Keratinocyte (primary cell): Measurements from ENCODE around the gene SH2B3. TPM values are rescaled to one million over a fixed set of nuclear protein-coding genes. Genes with fewer than 3 reads are reported as not detected.
A peak's percentile ranks its signal among the peaks of the same experiment; 100 is the strongest.

Experiments
- DNase-seq: peaks from one replicate; pipeline ENCODE4 v3.0.0-alpha.2; 2011; ENCODE audit warnings: low read depth, missing footprints, low spot score
- FAIRE-seq: peaks from 2 replicates; lab custom pipeline; 2011; peaks lifted over from hg19 to GRCh38; lab: Jason Lieb, UNC
- H2AFZ ChIP-seq: 2 replicates; pipeline ENCODE4 v1.6.0; 2012; ENCODE audit warnings: low read length, control low read depth, inconsistent platforms; ENCODE audit not compliant: control insufficient read depth
- H3K27ac ChIP-seq: 2 replicates; pipeline ENCODE4 v1.5.1; 2011; ENCODE audit warnings: low read length; ENCODE audit not compliant: control insufficient read depth, insufficient read depth
- H3K27me3 ChIP-seq: 3 replicates; pipeline ENCODE4 v1.6.0; 2011; ENCODE audit warnings: low read length; ENCODE audit not compliant: control insufficient read depth, insufficient read depth; ENCODE audit errors: extremely low read depth
- H3K36me3 ChIP-seq, 2 experiments: 2 replicates in 1 of 2; 3 replicates in 1 of 2; pipeline ENCODE4 v1.5.1; 2011; ENCODE audit warnings: low read length in 2 of 2, mild to moderate bottlenecking in 1 of 2; ENCODE audit not compliant: control insufficient read depth in 2 of 2, insufficient read depth in 2 of 2; ENCODE audit errors: extremely low read depth in 1 of 2
- H3K4me1 ChIP-seq: 3 replicates; pipeline ENCODE4 v1.5.1; 2011; ENCODE audit warnings: low read length; ENCODE audit not compliant: control insufficient read depth, insufficient read depth; ENCODE audit errors: extremely low read depth
- H3K4me2 ChIP-seq: 3 replicates; pipeline ENCODE4 v1.6.0; 2011; ENCODE audit warnings: low read depth, low read length; ENCODE audit not compliant: control insufficient read depth, insufficient read depth; ENCODE audit errors: extremely low read depth
- H3K4me3 ChIP-seq, 3 experiments: fragments of 200-600 bp in 1 of 3; sonication (generic) in 1 of 3; 2 replicates in 2 of 3; 3 replicates in 1 of 3; pipeline ENCODE4 v1.5.1; 2011 to 2016; ENCODE audit warnings: low read length in 3 of 3, mild to moderate bottlenecking in 3 of 3, control low read depth in 2 of 3, inconsistent platforms in 1 of 3, low read depth in 1 of 3, mixed read lengths in 1 of 3, mixed run types in 1 of 3, moderate library complexity in 1 of 3; ENCODE audit not compliant: control insufficient read depth in 2 of 3, insufficient read depth in 2 of 3; ENCODE audit errors: extremely low read depth in 1 of 3
- H3K79me2 ChIP-seq: 2 replicates; pipeline ENCODE4 v1.6.0; 2012; ENCODE audit warnings: low read length; ENCODE audit not compliant: control insufficient read depth, insufficient read depth
- H3K9ac ChIP-seq: 3 replicates; pipeline ENCODE4 v1.6.0; 2011; ENCODE audit warnings: low read length; ENCODE audit not compliant: control insufficient read depth, insufficient read depth; ENCODE audit errors: extremely low read depth
- H3K9me1 ChIP-seq: 3 replicates; pipeline ENCODE4 v1.6.0; 2011; ENCODE audit warnings: low read length; ENCODE audit not compliant: control insufficient read depth, insufficient read depth; ENCODE audit errors: extremely low read depth
- H3K9me3 ChIP-seq: 2 replicates; pipeline ENCODE4 v1.5.1; 2012; ENCODE audit warnings: low read depth, low read length; ENCODE audit not compliant: control insufficient read depth
- H4K20me1 ChIP-seq: 3 replicates; pipeline ENCODE4 v1.6.0; 2011; ENCODE audit warnings: low read length; ENCODE audit not compliant: control insufficient read depth, insufficient read depth; ENCODE audit errors: extremely low read depth
- CTCF ChIP-seq, 3 experiments: IDR thresholded peaks in 1 of 3; conservative IDR thresholded peaks in 1 of 3; optimal IDR thresholded peaks in 1 of 3; 2 replicates in 2 of 3; 3 replicates in 1 of 3; pipeline versions ENCODE3 to v1.5.1; 2011; ENCODE audit warnings: low read length in 3 of 3, mild to moderate bottlenecking in 3 of 3, moderate library complexity in 2 of 3, control low read depth in 1 of 3, inconsistent platforms in 1 of 3; ENCODE audit not compliant: insufficient read depth in 2 of 3; ENCODE audit errors: extremely low read depth in 1 of 3
- EZH2 ChIP-seq: IDR thresholded peaks from one replicate; pipeline ENCODE4 v1.6.1; 2012; ENCODE audit warnings: inconsistent platforms, mild to moderate bottlenecking, low read length, moderate library complexity
- dilution Hi-C: fragments of 300-500 bp; cut with MboI; formaldehyde crosslinking; loops from one replicate; pipeline ENCODE4 v1.7.0; 2020; ENCODE audit warnings: low sequenced_read_pairs; ENCODE audit not compliant: extremely low pct_ligation_motif_present
- polyA plus RNA-seq, 5 experiments: library from polyadenylated mRNA; depleted of rRNA in 3 of 5; stranded (reverse) in 3 of 5; stranded (forward) in 1 of 5; unstranded in 1 of 5; fragments of >200 nt; gene quantifications; 1 replicate in 1 of 5; 2 replicates in 3 of 5; 3 replicates in 1 of 5; pipeline versions ENCODE4 v1.2.1 to v1.2.3, GENCODE V29; 2011 to 2012; ENCODE audit warnings: missing spikeins in 2 of 5, low read depth in 1 of 5, low replicate concordance in 1 of 5

SH2B3 gene
- polyA plus RNA-seq, 1 donor (not counting 4 experiments of a cell fraction or from before 2014, with no cell fraction given): 7.7 TPM

- Histone ChIP-seq H3K9me3 (no peaks in the 10 kb centered on the region), H2AFZ (no peak overlapping the region), H3K27ac (no peak overlapping the region), H4K20me1 (peaks cover 11% of the 10 kb centered on the region), H3K4me3 (no peak overlapping the region), H3K9ac (no peak overlapping the region), H3K9me1 (peaks cover 4% of the 10 kb centered on the region), H3K27me3 (no peaks in the 10 kb centered on the region), H3K4me2 (peak overlapping the region; percentile 67), H3K79me2 (peaks cover 68% of the 10 kb centered on the region), H3K4me1 (peaks cover 41% of the 10 kb centered on the region), H3K36me3 (peaks cover 0 to 11% of the 10 kb centered on the region in 2 experiments)
- dilution Hi-C loops: no loop called here
- no peak for TF ChIP-seq EZH2
- TF ChIP-seq CTCF (optimal IDR thresholded peaks at IDR 0.05 in 1 of 3, IDR thresholded peaks at IDR 0.05 in 1 of 3, conservative IDR thresholded peaks at IDR 0.05 in 1 of 3; ENCODE audit: extremely low read depth in 1 of 3, insufficient read depth in 2 of 3, low read length in 3 of 3): no peak
- FAIRE-seq (no peak), DNase-seq (no peak)
Observed at GRCh38 chr12:111409403-111409779, 3.7 kb downstream of the SH2B3 start.

- FAIRE-seq (no peak), DNase-seq (no peak)
- no peak overlapping the region for H2AFZ ChIP-seq
- H3K79me2 ChIP-seq: peaks cover 73% of the 10 kb centered on the region
- no peak overlapping the region for H3K4me3 ChIP-seq
- dilution Hi-C loops: no loop called here
- no peaks in the 10 kb centered on the region for H3K9me3 ChIP-seq
- H3K27me3 ChIP-seq: no peaks in the 10 kb centered on the region
- peak overlapping the region; percentile 67 for H3K4me2 ChIP-seq
- H3K4me1 ChIP-seq: peaks cover 41% of the 10 kb centered on the region
- H3K9ac ChIP-seq: no peak overlapping the region
- peaks cover 4% of the 10 kb centered on the region for H3K9me1 ChIP-seq
- H4K20me1 ChIP-seq: peaks cover 14% of the 10 kb centered on the region
- H3K27ac ChIP-seq: no peak overlapping the region
- TF ChIP-seq EZH2 (no peak), CTCF (optimal IDR thresholded peaks at IDR 0.05 in 1 of 3, IDR thresholded peaks at IDR 0.05 in 1 of 3, conservative IDR thresholded peaks at IDR 0.05 in 1 of 3; ENCODE audit: extremely low read depth in 1 of 3, insufficient read depth in 2 of 3, low read length in 3 of 3) (no peak)
- peaks cover 0 to 11% of the 10 kb centered on the region in 2 experiments for H3K36me3 ChIP-seq
Observed at GRCh38 chr12:111409780-111410430, 4.2 kb downstream of the SH2B3 start.
